Stimulated activated CD8-positive, alpha-beta memory T cell treated with anti-CD3 and anti-CD28 coated beads, Interleukin-12 subunit alpha, Interleukin-12 subunit beta, amount 100 ng/mL, for 24 hours (primary cell): ENCODE data around the gene PHACTR2.

ENCODE experiments used
- DNase-seq: peaks from one replicate; pipeline ENCODE4 v3.0.0-alpha.2; 2020; ENCODE audit errors: extremely low read depth

PHACTR2 gene

GRCh38 chr6:143675382-143675900, 2.3 kb upstream of the PHACTR2 start:
- no peak for DNase-seq

GRCh38 chr6:143675946-143676345, 1.8 kb upstream of the PHACTR2 start:
- no peak for DNase-seq

- DNase-seq = no peak
Observed at GRCh38 chr6:143676437-143677045, 1.2 kb upstream of the PHACTR2 start.

DNA sequence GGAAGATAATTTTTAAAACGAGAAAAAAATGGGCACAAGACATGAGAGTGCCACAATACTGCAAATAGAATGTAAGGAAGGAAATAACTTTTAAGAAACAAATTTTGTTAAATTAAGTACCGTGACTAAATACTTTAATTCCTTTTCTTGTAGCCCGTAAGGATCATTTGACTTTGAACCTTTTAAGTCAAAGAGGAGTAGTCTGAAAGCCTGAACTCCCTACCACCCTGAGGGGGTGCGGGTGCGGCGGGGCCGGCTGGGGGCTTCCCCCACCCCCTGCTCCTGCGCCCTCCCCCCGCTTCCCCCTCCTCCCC, 231 bp upstream of the PHACTR2 start:
- DNase-seq = peak; percentile 26

DNA sequence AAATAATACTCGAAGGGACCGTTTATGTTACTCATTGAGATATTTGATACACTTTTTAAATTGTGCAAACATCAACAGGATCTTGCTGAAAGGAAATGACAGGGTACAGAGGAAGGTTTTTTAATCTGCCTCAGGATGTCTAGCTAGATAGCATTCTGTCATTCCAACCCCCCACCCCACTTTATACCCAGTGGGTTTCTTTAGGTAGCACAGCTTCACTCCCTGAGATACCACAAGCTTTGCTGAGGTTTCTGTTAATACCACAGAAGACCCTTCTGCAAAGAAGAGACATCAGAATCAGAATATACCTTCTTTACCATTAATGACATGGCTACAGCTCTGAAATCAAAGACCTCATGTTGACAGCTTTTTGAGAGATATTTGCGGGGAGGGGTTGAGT, 1.3 kb downstream of the PHACTR2 start:
- DNase-seq = no peak

DNA sequence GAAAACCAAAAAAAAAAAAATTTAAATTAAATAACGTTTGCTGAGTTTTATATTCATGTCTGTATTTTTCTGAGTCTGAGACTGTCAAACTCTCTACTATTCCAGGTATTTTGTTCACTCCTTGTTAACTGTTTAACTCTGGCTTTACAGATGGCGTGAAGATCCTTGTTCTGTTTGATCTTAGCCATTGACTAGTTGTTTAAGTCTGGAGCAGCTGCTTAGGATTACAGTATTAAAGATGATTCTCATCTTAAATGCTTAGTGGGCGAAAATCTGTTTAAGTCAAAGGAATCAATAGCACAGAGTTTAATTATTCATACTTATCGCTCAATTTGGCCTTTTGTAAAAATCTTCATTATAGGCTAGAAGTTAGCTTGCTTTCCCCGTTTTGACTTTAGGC, 2.4 kb downstream of the PHACTR2 start:
- no peak for DNase-seq

GRCh38 chr6:143682805-143683204, 5.0 kb downstream of the PHACTR2 start:
- DNase-seq = no peak

DNA sequence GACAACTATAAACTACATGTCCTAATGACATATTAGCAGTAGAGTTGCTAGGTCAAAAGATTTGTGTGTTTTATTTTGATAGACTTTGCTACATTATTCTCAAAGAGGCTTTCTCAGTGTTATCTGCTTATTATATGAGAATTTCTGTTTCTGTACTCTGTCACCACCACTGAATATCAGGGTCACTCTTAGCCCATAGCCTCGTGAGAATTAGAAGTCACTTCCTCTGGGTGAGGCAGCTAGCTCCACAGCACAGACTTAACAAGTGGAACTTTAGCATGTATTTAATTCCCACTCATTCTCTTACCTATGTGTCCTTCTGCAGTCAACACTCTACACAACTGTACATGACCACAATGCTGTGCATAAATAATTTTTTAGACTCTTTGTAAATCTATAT, 6.7 kb downstream of the PHACTR2 start:
- no peak for DNase-seq

GRCh38 chr6:143685653-143686052, 7.9 kb downstream of the PHACTR2 start:
- DNase-seq = no peak

DNA sequence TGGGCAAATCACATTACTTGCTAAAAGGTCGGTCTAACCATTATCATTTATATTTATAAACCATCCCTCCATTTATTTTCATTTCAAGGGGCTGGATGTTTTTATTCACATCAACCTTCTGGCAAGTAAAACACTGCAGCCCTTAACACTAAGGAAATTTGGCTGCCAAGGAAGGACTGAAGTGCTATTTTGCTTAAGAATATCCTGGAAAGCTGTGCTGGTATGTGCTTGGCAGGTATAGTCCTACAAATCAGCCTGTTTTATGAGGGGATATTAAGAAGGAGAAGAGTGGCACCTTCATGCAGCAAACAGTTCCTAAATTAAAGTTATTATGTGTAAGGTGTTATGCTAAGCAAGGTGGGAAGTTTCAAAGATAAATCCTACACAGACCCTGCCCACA, 9.8 kb downstream of the PHACTR2 start:
- DNase-seq = no peak

GRCh38 chr6:143688681-143689080, 10.9 kb downstream of the PHACTR2 start:
- no peak for DNase-seq

DNA sequence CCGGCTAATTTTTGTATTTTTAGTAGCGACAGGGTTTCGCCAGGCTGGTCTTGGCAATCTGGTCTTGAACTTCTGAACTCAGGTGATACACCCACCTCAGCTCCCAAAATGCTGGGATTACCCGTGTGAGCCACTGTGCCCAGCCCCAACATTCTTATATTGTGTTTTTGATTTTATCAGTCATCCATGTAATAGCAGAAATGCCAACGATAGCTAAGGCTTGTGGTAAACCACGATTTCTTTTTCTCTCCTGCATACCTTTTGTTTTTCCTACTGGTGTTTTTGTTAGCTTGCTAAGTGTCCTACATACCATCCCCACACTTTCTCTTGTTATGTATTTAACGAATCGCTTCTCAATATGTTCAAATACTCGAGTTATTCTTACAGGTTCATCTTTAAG, 12.1 kb downstream of the PHACTR2 start:
- no peak for DNase-seq

- no peak for DNase-seq
Observed at GRCh38 chr6:143691155-143691554, 13.4 kb downstream of the PHACTR2 start.

GRCh38 chr6:143691900-143692636, 14.3 kb downstream of the PHACTR2 start:
- no peak for DNase-seq

GRCh38 chr6:143692696-143693095, 14.9 kb downstream of the PHACTR2 start:
- DNase-seq = no peak

DNA sequence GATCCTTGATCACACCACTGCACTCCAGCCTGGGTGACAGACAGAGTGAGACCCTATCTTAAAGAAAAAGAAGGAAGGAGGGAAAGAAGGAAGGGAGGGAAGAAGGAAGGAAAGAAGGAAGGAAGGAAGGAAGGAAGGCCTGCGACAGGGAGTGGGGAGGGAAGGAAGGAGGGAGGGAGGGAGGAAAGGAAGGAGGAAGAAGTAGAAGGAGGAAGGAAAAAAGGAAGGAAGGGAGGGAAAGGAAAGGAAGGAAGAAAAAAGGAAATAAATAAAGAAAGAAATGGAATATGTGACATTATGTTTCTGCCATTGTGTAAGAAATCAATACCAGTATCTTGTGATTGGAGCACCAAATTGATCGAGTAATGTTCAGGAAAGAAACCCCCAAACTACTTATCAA, 16.2 kb downstream of the PHACTR2 start:
- DNase-seq = no peak

DNA sequence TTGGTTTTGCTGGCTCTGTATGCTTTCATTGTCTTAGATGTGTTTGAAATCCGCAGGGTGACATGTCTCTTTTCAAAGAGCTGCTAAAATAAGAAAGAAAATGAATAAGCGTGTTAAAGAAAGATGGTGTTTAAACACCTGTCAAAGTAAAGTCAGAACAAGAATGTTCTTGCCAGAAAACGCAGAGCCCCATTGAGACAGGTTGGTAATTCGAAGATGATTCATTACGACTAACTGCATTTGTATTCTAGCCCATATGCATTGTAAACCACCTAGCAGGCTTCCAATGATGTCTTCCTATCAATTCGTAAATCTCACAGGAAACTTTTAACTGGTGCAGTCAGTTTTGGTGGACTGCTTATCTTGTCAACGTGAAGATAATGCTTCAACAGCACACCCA, 16.8 kb downstream of the PHACTR2 start:
- DNase-seq = no peak

DNA sequence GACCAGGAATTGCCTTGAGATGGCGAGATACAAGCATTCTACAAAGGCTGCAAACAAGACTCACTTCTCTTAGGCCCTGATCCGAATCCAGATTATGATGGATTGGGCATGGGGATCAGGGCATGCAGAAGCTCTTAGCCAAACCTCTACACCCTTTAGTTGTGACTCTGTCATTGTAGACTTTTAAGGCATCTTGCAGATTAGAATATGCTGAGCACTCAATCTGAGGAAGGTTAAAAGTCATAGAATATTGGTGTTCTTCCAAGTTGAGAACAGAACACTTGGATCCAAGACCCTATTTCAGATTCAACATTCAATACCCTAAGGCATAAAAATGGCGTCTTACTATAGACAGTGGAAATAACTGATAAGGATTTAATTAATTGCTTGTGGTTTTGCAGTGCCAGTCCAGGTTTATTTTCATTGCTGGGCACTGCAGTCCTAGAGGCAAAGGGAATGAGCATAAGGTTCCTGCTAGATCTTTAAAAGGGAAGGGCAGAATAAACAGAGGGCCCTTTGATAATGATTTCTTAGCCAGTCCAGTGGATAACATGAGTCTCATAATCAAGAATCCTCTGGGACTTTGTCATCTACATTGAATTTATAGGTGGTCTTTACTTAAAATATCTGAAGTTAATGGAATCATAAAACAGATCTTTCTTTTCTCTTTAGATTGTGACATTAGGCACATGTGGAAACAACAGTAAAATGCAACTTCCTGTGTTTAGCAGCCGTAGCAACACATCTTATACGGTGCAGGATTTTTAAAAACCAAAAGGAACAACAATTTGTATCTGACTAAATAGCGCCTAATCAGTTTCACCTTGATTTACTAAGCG, 17.6 kb downstream of the PHACTR2 start:
- DNase-seq = no peak

DNA sequence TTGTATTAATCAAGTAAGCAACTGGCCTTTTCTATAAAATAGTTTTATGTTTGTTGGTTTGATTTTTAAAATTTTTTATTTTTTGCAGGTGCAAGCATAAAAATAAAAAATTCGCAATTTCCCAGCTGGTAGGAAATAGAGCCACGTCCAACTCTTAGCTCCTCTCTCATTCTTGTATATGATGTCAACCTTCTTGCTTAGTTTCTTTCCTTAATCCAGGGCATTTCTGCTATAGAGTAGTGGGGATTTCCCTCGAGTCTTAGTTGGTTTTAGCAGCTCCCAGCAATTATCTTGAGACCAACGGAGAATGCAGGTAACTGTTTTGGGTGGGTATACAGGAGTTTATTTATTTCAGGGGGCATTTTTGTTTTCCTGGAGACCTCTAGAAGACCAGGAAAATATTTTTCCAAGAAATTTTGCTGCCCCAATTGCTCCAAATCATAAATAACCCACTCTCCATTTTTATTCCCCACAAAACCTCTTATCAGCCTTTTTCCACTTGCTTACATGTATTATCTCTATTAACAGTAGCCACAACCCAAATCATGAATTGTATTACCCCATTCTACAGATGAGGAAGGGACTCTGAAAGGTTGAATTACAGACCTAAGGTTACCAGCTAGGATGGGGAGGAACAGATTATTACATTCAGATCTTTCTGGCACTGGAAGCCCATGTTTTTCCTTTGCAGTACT, 18.4 kb downstream of the PHACTR2 start:
- DNase-seq = no peak

- no peak for DNase-seq
Observed at GRCh38 chr6:143696664-143697000, 18.9 kb downstream of the PHACTR2 start.

- DNase-seq = no peak
Observed at GRCh38 chr6:143697076-143697800, 19.5 kb downstream of the PHACTR2 start.

GRCh38 chr6:143698329-143698728, 20.6 kb downstream of the PHACTR2 start:
- DNase-seq = no peak
